ENCODE data around the gene USP25.

GRCh38 chr21:15728046-15728445 is 1.7 kb upstream of the USP25 start:
- TF ChIP-seq CTCF (IDR thresholded peaks at IDR 0.05; ENCODE audit: low read depth, low read length, poor library complexity, severe bottlenecking) (no peak), EZH2phosphoT487 (IDR thresholded peaks at IDR 0.05; ENCODE audit: borderline replicate concordance, low read length) (no peak)

All from DOHH2 (cell line).